Liver (tissue), 3 donors: ENCODE results near the gene ASAP2.

ENCODE experiments used
- JUND ChIP-seq, 2 donors: IDR thresholded peaks; 2 replicates each; pipeline ENCODE4 v1.6.1; 2016; ENCODE audit warnings: antibody characterized with exemption in 2 of 2
- YY1 ChIP-seq: IDR thresholded peaks from 2 replicates; pipeline ENCODE4 v1.6.1; 2016; ENCODE audit warnings: antibody characterized with exemption, mild to moderate bottlenecking
- TF ChIP-seq, protein P1 (sequence below): fragments of 150-350 bp; IDR thresholded peaks from 2 replicates; pipeline ENCODE4 v1.5.1; 2017; ENCODE audit warnings: improper control_type of control experiment, low read depth, low read length; ENCODE audit not compliant: missing input control
- TF ChIP-seq, protein P2 (sequence below): IDR thresholded peaks from 2 replicates; pipeline ENCODE4 v1.6.1; 2016; ENCODE audit warnings: antibody characterized with exemption
- donor health status: healthy.
- donor health status: healthy.

DNA sequence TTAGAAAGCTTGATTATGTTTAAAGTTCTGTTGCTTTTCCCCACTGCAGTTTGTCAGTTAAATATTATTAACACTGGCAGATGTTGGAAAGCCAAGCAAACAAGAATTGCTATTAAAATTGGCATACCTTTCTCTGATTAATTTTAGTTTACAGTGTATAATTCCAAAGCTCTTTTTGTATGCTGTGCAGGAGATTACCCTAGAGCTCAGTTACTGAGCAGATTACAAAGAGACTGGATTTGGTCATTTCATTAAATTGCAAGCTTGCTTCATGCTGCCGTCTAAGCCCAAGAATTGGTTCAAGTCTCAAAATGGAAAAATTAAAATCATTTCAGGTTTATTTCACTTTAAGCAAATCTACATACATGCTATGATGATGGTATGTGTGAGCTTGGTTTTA lies 2.3 kb downstream of the ASAP2 start:
- TF ChIP-seq, protein P1, sequence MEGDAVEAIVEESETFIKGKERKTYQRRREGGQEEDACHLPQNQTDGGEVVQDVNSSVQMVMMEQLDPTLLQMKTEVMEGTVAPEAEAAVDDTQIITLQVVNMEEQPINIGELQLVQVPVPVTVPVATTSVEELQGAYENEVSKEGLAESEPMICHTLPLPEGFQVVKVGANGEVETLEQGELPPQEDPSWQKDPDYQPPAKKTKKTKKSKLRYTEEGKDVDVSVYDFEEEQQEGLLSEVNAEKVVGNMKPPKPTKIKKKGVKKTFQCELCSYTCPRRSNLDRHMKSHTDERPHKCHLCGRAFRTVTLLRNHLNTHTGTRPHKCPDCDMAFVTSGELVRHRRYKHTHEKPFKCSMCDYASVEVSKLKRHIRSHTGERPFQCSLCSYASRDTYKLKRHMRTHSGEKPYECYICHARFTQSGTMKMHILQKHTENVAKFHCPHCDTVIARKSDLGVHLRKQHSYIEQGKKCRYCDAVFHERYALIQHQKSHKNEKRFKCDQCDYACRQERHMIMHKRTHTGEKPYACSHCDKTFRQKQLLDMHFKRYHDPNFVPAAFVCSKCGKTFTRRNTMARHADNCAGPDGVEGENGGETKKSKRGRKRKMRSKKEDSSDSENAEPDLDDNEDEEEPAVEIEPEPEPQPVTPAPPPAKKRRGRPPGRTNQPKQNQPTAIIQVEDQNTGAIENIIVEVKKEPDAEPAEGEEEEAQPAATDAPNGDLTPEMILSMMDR, result no peak
- TF ChIP-seq YY1 (no peak), JUND (IDR thresholded peaks at IDR 0.05) (no peak)
- TF ChIP-seq, protein P2, sequence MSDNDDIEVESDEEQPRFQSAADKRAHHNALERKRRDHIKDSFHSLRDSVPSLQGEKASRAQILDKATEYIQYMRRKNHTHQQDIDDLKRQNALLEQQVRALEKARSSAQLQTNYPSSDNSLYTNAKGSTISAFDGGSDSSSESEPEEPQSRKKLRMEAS, result no peak
